Endometrial microvascular endothelial cells (primary cell): Measurements from ENCODE around the gene RFX2. TPM values are rescaled to one million over a fixed set of nuclear protein-coding genes. Genes with fewer than 3 reads are reported as not detected.
"Not testable (repeated sequence)": the region's sequence is repeated elsewhere in the genome, so short reads cannot be mapped to it uniquely, and the experiment has no call there.

Experiments used
- in situ Hi-C: cut with HindIII; loops from 2 replicates; pipeline ENCODE4 v1.10.0; 2017; ENCODE audit warnings: low sequenced_read_pairs, low pct_unique_long_range_greater_than_20kb; ENCODE audit errors: inconsistent ontology term
- total RNA-seq: library from RNA; depleted of rRNA; stranded (reverse); fragments of >200 nt; gene quantifications from one replicate; pipeline ENCODE4 v1.2.3, GENCODE V29; 2015; ENCODE audit errors: inconsistent ontology term

Gene RFX2
- total RNA-seq, 1 donor from 2014 or later = 4.6 TPM

- in situ Hi-C loops = no loop called here
These were observed 24.1 kb downstream of the RFX2 start for GRCh38 chr19:6086068-6086788.

GRCh38 chr19:6084821-6085220 lies 25.5 kb downstream of the RFX2 start:
- in situ Hi-C loops = no loop called here

- in situ Hi-C loops = no loop called here
These were observed 31.2 kb downstream of the RFX2 start for GRCh38 chr19:6079107-6079506.

- in situ Hi-C loops = no loop called here
These were observed 32.2 kb downstream of the RFX2 start for GRCh38 chr19:6078068-6078467.

GRCh38 chr19:6076675-6077463 lies 33.4 kb downstream of the RFX2 start:
- in situ Hi-C loops = no loop called here

GRCh38 chr19:6076291-6076665 lies 34.0 kb downstream of the RFX2 start:
- in situ Hi-C loops = no loop called here

- in situ Hi-C loops = no loop called here
These were observed 35.4 kb downstream of the RFX2 start for GRCh38 chr19:6074709-6075403.

GRCh38 chr19:6073858-6074708 lies 36.2 kb downstream of the RFX2 start:
- in situ Hi-C loops = no loop called here

- in situ Hi-C loops = not testable (repeated sequence)
These were observed 37.1 kb downstream of the RFX2 start for GRCh38 chr19:6073233-6073632.

- in situ Hi-C loops = no loop called here
These were observed 38.4 kb downstream of the RFX2 start for GRCh38 chr19:6071875-6072274.

- in situ Hi-C loops = no loop called here
These were observed 39.4 kb downstream of the RFX2 start for GRCh38 chr19:6070720-6071485.

- in situ Hi-C loops = no loop called here
These were observed 40.1 kb downstream of the RFX2 start for GRCh38 chr19:6070207-6070681.

GRCh38 chr19:6069268-6069791 lies 41.0 kb downstream of the RFX2 start:
- in situ Hi-C loops = no loop called here

- in situ Hi-C loops = no loop called here
These were observed 41.6 kb downstream of the RFX2 start for GRCh38 chr19:6068711-6069110.

- in situ Hi-C loops = no loop called here
These were observed 42.3 kb downstream of the RFX2 start for GRCh38 chr19:6067975-6068374.

GRCh38 chr19:6066661-6067646 lies 43.3 kb downstream of the RFX2 start:
- in situ Hi-C loops = no loop called here
